Stimulated activated CD4-positive, alpha-beta T cell treated with anti-CD3 and anti-CD28 coated beads, Interleukin-12 subunit alpha, Interleukin-12 subunit beta, amount 100 ng/mL, for 24 hours (primary cell): Measurements from ENCODE around the gene CRYBG1.
A peak's percentile ranks its signal among the peaks of the same experiment; 100 is the strongest.

Experiments
- DNase-seq, 2 experiments: peaks; one replicate each; pipeline ENCODE4 v3.0.0-alpha.2; 2020; ENCODE audit warnings: low read depth in 2 of 2

CRYBG1 gene

GRCh38 chr6:106360410-106360988 lies at the start of gene CRYBG1:
Gene CRYBG1 (plus strand): TSS chr6:106360717. CDS start chr6:106360909, 192 bp downstream.
- peak; percentile 36 to 56 for DNase-seq

DNA sequence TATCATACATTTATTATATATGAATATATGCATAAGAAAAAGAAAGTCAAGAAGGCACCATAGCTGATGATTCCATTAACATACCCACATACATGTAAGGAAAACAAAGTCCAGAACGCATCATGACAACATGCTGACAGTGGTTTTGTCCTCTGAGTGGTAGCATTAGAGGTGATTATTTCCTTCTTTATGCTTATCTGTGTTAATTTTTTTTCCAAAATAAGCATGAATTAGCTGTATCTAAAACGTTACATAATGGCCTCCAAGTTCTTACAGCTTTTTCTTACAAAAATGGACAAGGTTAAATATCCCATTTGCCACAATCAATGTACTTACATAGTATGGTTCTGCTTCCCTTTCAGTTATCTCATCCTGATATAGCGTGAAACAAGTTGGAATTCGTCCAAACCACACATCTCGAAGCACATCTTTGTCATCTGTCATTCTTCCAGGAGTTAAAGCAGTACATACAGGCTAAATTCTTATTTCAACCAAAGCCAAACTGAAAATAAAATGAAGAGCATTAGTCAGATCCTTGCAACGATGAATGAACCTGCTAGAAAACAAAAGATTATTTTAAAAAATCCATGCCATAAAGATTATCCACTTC lies 44.6 kb upstream of the CRYBG1 start:
- no peak for DNase-seq

GRCh38 chr6:106316375-106316766 lies 44.1 kb upstream of the CRYBG1 start:
- DNase-seq = no peak

DNA sequence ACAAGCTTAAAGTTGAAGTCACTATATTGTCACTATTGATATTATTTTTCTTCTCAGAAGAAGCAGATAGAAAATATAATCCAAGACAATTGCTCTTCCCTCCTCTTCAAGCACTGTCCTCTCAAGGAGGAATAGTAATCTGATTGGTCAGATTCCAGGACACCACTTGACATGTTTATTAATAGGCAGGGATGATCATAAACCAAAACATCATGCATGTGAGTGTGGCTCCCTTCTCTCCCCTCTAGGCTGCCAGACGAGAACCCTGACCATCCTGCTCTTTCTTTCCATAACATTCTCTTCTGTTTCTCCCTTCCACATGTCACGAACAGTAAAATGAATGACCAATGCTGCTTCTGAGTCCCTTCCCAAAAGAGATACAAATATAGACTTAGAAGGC lies 42.5 kb upstream of the CRYBG1 start:
- DNase-seq = no peak

- no peak for DNase-seq
These were observed 41.7 kb upstream of the CRYBG1 start for GRCh38 chr6:106318851-106319250.

GRCh38 chr6:106321940-106322339 lies 38.6 kb upstream of the CRYBG1 start:
- DNase-seq = no peak

DNA sequence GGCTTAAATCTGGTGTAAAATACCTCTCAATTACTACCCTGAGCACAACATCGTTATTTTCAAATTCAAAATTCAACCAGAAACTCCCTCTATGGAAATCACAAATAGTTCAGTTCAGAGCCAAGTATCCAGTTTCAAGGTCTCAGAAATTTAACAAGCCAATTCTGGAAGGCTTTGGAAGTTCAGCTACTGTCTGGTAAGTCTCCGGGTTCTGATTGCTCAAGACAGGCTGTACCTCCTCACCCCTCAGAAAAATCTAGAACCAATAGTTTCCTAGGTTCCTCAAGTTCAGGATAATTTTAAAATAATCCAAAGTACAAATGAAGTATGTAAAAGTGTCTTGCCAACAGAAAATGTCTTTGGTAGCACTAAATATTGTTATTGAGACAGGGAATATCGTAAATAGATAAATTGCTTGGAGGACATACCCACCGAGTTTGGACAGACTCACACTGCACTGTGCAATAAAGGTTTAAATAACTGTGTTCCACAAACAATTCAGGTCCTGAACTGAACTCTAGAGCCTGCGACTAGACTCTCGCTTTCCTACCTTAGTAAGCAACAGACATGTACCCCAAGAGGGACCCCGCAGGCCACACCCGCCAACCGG lies 35.7 kb upstream of the CRYBG1 start:
- no peak for DNase-seq

DNA sequence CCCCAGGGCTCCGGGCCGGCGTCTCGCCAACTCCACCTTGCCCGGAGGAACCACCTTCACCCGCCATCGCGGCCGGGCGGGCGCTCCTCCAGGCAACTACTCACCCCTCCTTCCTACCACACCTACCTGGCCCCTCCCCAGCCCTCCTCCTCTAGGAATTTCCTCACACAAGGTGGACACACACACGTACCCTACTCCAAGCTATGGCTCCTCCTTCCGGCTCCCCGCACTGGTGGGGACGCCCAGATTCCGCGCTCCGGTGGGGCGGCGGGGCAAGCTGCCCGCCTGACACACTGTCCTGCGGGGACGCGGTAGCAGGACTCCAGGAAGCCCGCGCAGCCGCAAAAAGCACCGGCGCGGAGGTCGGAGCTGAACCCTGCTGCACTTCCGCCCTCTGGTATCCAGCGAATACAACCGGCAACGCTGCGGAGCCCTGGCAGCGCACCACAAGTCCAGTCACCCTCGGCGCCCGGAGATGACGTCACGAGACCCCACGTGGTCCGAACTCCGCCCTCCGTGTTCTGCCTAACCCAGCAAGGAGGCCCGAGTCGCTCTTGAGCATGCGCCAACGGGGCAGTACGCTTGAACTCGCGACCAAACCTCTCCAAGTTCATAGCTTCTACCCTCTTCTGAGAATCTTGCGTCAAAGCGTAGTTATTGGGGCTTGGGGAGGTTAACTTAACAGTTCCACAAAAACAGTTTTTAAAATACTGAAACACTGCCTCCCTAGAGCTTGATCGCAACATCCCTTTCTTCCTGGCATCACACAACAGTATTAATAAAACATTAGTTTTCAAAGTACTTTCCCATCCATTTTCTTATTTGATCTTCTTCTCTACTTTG lies 35.0 kb upstream of the CRYBG1 start, which contains the start of gene ATG5:
TSS of gene ATG5 (minus strand) at position 425 of the 843 bp plus-strand sequence. CDS start 9,552 bp downstream, outside the sequence.
- peak; percentile 100 for DNase-seq

DNA sequence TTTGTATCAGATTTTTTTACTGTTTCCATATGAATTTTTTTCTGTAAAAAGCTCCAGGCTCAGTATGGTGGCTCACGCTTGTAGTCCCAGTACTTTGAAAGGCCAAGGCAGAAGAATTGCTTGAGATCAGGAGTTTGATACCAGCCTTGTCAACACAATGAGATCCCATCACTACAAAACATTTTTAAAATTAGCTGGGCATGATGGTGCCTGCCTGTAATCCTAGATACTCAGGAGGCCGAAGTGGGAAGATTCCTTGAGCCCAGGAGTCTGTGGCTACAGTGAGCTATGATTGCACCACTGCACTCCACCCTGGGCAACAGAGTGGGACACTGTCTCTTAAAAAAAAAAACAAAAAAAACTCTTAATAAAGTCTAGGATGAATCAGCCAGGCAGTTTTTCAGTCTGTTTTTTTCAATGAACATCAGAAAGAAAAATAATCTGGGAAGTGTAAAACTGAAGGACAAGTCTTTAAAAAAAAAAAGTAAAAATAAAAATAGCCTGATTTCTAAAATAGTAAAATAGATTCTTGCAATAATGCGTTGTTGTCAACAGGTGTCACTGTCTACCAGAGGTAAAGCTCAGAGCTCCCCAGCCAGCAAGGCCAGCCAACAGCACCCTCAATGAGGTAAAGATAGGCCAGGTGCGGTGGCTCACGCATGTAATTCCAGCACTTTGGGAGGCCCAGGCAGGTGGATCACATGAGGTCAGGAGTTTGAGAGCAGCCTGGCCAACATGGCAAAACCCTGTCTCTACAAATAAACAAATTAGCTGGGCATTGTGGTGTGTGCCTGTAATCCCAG lies 25.7 kb upstream of the CRYBG1 start:
- no peak for DNase-seq

GRCh38 chr6:106339334-106340029 lies 21.0 kb upstream of the CRYBG1 start:
- peak in 1 of 2 experiments; percentile 15 for DNase-seq

- no peak for DNase-seq
These were observed 13.3 kb upstream of the CRYBG1 start for GRCh38 chr6:106347219-106347618.

DNA sequence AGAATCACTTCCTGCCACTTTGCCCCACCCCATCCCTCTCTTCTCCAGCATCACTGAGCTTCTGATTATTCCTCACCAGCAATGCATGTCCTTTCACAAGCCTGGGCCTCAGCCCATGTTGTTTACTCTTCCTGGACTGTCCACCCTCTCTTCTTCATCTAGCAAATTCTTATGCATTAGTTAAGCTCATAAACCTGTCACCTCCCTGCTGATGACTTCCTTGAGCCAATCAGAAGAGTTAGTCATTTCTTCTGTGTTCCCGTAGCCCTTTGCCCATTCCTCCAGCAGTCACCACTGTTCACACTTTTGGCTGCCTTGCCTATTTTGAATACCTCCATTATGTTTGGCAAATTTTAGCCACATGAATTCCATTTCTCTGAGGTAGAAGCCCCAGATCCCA lies 4.1 kb upstream of the CRYBG1 start:
- DNase-seq = no peak

DNA sequence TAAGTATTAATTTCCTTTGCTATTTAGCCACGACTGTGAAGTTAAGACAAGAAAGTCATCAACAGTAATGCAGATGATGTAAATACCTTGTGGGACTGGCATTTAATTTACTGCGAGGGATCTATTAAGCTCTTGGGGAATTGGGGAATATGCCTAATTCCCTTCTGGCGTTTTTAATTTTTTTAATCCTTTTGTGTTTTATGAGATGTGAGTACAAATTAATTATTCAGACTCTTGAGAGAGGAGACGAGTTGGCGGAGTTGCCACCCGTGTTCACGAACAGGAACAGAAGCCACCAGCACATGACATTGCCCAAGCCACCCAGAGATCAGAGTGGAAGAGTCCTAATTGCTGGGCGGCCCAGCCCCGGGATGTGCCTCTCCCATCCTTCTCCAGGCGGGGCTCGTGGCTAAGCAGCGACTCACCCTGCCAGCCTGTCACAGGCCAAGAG lies 533 bp upstream of the CRYBG1 start:
- no peak for DNase-seq

GRCh38 chr6:106360989-106361430 lies 493 bp downstream of the CRYBG1 start:
- DNase-seq = peak in 1 of 2 experiments; percentile 11

GRCh38 chr6:106363401-106364138 lies 3.1 kb downstream of the CRYBG1 start:
- no peak for DNase-seq

DNA sequence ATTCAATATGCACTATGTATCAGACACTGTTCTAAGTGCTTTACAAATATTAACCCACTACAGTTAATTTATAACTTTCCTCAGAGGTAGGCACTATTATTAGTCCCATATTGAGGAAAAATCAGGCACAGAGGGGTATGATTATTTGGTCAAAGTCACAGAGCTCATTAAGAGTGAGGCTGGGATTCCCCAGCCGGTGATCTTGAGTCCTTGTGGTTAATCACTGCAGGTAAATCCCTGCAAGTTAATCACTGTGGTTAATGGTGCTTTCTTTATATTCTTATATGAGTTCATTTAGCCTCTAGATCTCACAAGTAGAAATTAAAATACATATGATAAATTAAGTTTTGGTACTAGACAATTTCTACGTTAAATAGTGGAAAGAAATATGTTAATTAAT lies 9.2 kb downstream of the CRYBG1 start:
- DNase-seq = no peak

DNA sequence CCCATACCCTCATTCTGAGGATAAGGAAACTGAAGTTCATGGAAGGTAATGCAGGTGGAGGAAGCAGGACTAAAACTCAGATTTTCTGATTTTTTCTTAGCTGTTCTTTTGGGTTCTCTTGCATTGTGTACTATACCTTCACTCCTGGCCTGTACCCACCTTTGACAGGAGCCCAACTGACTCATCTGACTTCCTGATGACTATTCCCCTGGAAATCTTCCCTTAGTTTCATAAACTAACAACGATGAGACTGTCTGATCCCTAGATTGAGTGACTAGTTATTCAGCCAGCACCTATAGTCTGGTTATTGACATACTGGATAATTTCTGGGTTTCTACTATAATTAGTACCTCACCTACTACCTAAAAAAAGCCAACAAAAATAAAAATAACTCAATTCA lies 10.1 kb downstream of the CRYBG1 start:
- no peak for DNase-seq

- no peak for DNase-seq
These were observed 12.5 kb downstream of the CRYBG1 start for GRCh38 chr6:106372838-106373501.

DNA sequence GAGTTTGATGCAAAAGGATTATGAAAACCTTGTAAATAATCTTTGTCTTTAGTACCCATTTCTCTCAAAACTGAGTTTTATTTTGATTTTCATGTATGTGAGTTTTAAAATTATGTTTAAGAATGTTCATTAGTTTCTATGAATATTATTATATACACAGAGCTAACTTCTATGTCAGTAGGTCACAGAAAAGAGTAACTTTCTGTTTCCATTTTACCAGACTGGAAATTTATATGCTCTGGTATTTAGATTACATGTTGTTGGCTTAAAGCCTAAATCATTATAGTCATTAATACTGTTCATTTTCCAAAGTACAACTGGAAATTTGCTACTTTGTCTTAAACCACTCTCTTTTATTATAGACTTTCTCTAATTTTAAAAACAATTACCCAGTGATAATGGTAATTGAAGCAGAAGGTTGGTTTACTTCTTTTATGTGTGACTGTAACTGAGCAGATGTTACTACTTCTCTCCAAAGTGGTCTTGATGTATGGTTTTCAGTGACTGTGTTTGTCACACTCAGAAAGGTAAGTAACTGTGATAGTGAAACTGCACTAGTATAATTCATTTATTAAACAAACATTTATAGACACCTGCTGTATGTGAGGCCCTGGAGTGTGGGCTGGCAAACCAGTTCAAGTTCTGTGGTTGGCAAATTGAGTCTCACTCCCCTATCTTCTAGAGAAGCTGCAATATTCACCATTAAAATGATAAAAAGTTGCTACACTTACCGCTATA lies 13.2 kb downstream of the CRYBG1 start:
- DNase-seq = no peak
